Tibial nerve (tissue), 4 donors: ENCODE measurements around the gene ANKRD22. TPM values are rescaled to one million over a fixed set of nuclear protein-coding genes. Genes with fewer than 3 reads are reported as not detected.

Source experiments
- DNase-seq, 2 donors: peaks; one replicate each; pipeline ENCODE4 v3.0.0-alpha.2; 2019; ENCODE audit warnings: low spot score in 2 of 2
- H3K27ac ChIP-seq, 4 donors: fragments of 200-600 bp; sonication (generic) in 3 of 4; one replicate each; pipeline ENCODE4 v1.5.1; 2017 to 2019; ENCODE audit warnings: mild to moderate bottlenecking in 1 of 4
- H3K27me3 ChIP-seq, 2 donors: fragments of 200-600 bp; sonication (generic) in 1 of 2; one replicate each; pipeline versions ENCODE4 v1.5.1 to v1.6.0; 2017 to 2019
- H3K36me3 ChIP-seq, 3 donors: fragments of 200-600 bp; sonication (generic); one replicate each; pipeline ENCODE4 v1.5.1; 2018 to 2019
- H3K4me1 ChIP-seq, 4 donors: fragments of 200-600 bp; sonication (generic) in 3 of 4; one replicate each; pipeline ENCODE4 v1.5.1; 2017 to 2019
- H3K4me3 ChIP-seq, 4 donors: fragments of 200-600 bp; sonication (generic) in 3 of 4; one replicate each; pipeline ENCODE4 v1.5.1; 2017 to 2019; ENCODE audit warnings: mild to moderate bottlenecking in 1 of 4, moderate library complexity in 1 of 4
- H3K9me3 ChIP-seq, 4 donors: fragments of 200-600 bp; sonication (generic) in 3 of 4; one replicate each; pipeline ENCODE4 v1.5.1; 2017 to 2019
- EP300 ChIP-seq, 2 donors: sonication (generic); formaldehyde crosslinking; IDR thresholded peaks; one replicate each; pipeline ENCODE4 v1.6.1; 2017; ENCODE audit warnings: antibody characterized with exemption in 2 of 2, mild to moderate bottlenecking in 1 of 2
- POLR2A ChIP-seq, 2 donors: fragments of 450-650 bp; IDR thresholded peaks; one replicate each; pipeline ENCODE4 v1.6.1; 2017; ENCODE audit warnings: antibody characterized with exemption in 2 of 2, mild to moderate bottlenecking in 2 of 2, moderate library complexity in 2 of 2
- WGBS, 2 donors: methylation state at CpG; one replicate each; pipeline ENCODE4 v1.1.5; 2018; 5-methylcytosine and 5-hydroxymethylcytosine counted together
- total RNA-seq, 4 donors: library from RNA; depleted of rRNA; stranded (reverse); fragments of >200 nt; gene quantifications; one replicate each; pipeline ENCODE4 v1.1.0, GENCODE V29; 2016
- TF ChIP-seq, protein P1 (sequence below), 5 experiments: fragments of 200-600 bp in 3 of 5; fragments of 450-650 bp in 2 of 5; sonication (generic) in 3 of 5; IDR thresholded peaks; one replicate each; pipeline ENCODE4 v1.5.1; 2016 to 2019; ENCODE audit warnings: antibody characterized with exemption in 5 of 5, mild to moderate bottlenecking in 3 of 5, moderate library complexity in 2 of 5

Gene ANKRD22
- total RNA-seq, 4 donors from 2014 or later: not detected

DNA sequence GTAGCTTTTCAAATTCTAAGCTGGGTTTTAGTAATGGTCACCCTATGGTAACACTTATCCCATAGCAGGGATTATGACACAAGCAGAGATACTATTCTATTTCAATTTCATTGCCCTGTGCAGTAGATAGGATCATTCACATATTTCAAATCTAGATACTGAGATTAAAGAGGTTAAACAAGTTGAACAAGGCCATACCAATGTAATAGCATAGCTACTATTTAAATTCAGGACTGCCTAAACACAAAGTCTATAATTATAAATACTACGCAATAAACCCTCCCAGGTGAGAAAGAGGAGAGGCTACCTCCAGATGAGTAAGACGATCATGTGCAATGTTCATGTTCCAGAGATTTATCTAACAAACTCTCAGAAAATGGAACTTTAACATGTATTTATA is 48.0 kb downstream of the ANKRD22 start:
- H3K27me3 ChIP-seq: no peaks in the 10 kb centered on the region
- no peak for DNase-seq
- no peak overlapping the region for H3K4me3 ChIP-seq
- no peaks in the 10 kb centered on the region for H3K9me3 ChIP-seq
- 89 to 91% methylated on average over 2 of the region's 2 CpGs for WGBS, 2 donors
- TF ChIP-seq, protein P1, sequence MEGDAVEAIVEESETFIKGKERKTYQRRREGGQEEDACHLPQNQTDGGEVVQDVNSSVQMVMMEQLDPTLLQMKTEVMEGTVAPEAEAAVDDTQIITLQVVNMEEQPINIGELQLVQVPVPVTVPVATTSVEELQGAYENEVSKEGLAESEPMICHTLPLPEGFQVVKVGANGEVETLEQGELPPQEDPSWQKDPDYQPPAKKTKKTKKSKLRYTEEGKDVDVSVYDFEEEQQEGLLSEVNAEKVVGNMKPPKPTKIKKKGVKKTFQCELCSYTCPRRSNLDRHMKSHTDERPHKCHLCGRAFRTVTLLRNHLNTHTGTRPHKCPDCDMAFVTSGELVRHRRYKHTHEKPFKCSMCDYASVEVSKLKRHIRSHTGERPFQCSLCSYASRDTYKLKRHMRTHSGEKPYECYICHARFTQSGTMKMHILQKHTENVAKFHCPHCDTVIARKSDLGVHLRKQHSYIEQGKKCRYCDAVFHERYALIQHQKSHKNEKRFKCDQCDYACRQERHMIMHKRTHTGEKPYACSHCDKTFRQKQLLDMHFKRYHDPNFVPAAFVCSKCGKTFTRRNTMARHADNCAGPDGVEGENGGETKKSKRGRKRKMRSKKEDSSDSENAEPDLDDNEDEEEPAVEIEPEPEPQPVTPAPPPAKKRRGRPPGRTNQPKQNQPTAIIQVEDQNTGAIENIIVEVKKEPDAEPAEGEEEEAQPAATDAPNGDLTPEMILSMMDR (IDR thresholded peaks at IDR 0.05): no peak
- TF ChIP-seq POLR2A (IDR thresholded peaks at IDR 0.05) (no peak), EP300 (IDR thresholded peaks at IDR 0.05) (no peak)
- no peaks in the 10 kb centered on the region for H3K36me3 ChIP-seq
- H3K27ac ChIP-seq: no peak overlapping the region
- H3K4me1 ChIP-seq: no peaks in the 10 kb centered on the region

DNA sequence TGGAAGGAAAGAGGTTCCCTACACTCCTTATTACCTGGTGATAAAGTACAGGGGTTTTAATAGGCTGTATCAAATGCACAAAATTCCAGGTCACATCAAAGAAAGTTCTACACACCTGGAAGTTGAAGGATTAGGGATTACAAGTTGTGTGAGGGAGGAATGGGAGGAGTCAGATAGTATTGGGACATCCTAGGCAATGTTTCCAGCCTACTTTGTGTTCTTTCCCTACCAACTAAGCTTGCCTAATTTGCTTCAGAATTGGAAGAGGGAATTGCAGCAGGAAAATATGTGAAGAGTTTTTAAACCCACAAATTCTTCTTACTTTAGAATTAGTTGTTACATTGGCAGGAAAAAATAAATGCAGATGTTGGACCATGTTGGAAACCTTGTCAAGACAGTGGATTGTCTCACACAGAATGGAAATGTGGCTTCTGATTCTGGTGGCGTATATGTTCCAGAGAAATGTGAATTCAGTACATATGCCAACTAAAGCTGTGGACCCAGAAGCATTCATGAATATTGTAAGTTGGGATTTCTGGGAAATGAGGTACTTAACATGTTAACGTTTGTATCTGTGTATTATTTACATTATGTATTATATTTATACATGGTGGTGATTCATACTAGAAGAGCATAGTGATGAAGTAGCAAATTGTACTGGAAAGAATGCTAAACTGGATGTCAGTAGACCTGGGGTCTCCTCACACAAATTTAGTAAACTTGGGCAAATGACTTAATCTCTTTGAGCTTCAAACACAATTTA is 48.9 kb downstream of the ANKRD22 start, which contains the start of gene LIPM:
Gene LIPM, plus strand, starts transcription at position 208 of the 763 bp plus-strand sequence. Its CDS starts 167 bp downstream, at position 375.
- DNase-seq: no peak
- H3K27ac ChIP-seq: no peak within 1 kb of the TSS
- H3K27me3 ChIP-seq: no peaks in the 10 kb centered on the region
- WGBS, 2 donors: 71 to 81% methylated on average over 2 of the region's 2 CpGs
- H3K9me3 ChIP-seq: no peaks in the 10 kb centered on the region
- H3K4me3 ChIP-seq: no peak within 1 kb of the TSS
- TF ChIP-seq EP300 (IDR thresholded peaks at IDR 0.05) (no peak), POLR2A (IDR thresholded peaks at IDR 0.05) (no peak)
- TF ChIP-seq, protein P1 (IDR thresholded peaks at IDR 0.05): no peak
- H3K4me1 ChIP-seq: no peaks in the 10 kb centered on the region
- H3K36me3 ChIP-seq: no peaks in the 10 kb centered on the region

GRCh38 chr10:88800152-88801125 is 51.2 kb downstream of the ANKRD22 start:
- Histone ChIP-seq H3K27me3 (no peaks in the 10 kb centered on the region), H3K4me3 (no peak overlapping the region), H3K36me3 (no peaks in the 10 kb centered on the region), H3K27ac (no peak overlapping the region), H3K4me1 (no peaks in the 10 kb centered on the region), H3K9me3 (no peaks in the 10 kb centered on the region)
- 88 to 96% methylated on average over 2 of the region's 2 CpGs for WGBS, 2 donors
- no peak for TF ChIP-seq POLR2A (IDR thresholded peaks at IDR 0.05)
- TF ChIP-seq EP300 (IDR thresholded peaks at IDR 0.05): no peak
- TF ChIP-seq, protein P1 (IDR thresholded peaks at IDR 0.05): no peak
- no peak for DNase-seq

GRCh38 chr10:88794731-88795130 is 56.9 kb downstream of the ANKRD22 start:
- Histone ChIP-seq H3K4me1 (no peaks in the 10 kb centered on the region), H3K9me3 (no peaks in the 10 kb centered on the region)

More at GRCh38 chr10:88794731-88795130, 56.9 kb downstream of the ANKRD22 start:
- H3K36me3 ChIP-seq: no peaks in the 10 kb centered on the region
- no peaks in the 10 kb centered on the region for H3K27me3 ChIP-seq
- TF ChIP-seq, protein P1 (IDR thresholded peaks at IDR 0.05): no peak
- no peak for TF ChIP-seq EP300 (IDR thresholded peaks at IDR 0.05)
- 61% methylated on average over 1 of the region's 1 CpG for WGBS, 2 donors
- no peak for DNase-seq
- no peak overlapping the region for H3K4me3 ChIP-seq
- no peak overlapping the region for H3K27ac ChIP-seq
